GM19324 (cell line): ENCODE results near the gene KIAA0408.
"Not testable (repeated sequence)": the region's sequence is repeated elsewhere in the genome, so short reads cannot be mapped to it uniquely, and the experiment has no call there.

Experiments used
- ATAC-seq: cut with Tn5 transposase; IDR thresholded peaks from one replicate; pipeline ENCODE4 v1.9.1; 2021; ENCODE audit warnings: mild to moderate bottlenecking, moderate library complexity; ENCODE audit not compliant: unreplicated experiment, low FRiP score

Gene KIAA0408

DNA sequence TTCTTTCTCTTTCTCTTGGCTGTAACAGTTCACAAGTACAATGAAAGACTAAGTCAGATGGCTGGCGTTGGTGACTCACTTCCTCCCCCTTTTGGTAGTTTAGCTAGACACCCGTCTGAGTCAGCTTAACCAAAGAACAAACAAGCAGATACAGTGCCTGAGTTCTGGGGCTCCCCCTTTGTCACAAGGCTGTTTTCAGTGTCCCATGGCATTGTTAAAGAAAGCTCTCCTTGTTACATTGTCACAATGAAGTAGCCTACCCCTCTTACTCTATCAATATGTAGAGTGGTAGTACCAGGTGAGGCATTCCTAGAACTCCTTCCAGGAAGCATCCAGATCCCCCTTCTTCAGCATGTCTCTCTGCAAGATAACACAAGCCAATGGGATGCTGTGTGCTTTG lies 38.6 kb downstream of the KIAA0408 start:
- ATAC-seq = peak; percentile 100

DNA sequence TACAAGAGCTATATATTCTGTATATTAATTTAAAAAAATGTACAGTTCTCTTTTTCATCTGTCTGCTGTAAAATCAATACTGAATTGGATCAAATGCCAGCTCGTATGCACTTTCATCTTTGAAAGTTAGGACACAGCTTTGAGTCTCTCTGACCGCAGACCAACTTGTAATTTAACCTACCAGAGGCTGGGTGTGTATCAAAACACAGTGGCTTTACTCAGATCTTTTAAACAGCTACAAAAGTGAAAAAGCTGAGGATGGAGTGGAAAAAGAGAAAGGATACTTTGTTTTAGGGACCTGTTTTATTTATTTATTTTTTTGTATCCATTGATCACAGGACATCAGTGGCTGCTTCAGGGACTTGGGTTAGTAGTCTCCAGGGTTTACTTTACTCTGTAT lies 44.1 kb downstream of the KIAA0408 start:
- no peak for ATAC-seq

DNA sequence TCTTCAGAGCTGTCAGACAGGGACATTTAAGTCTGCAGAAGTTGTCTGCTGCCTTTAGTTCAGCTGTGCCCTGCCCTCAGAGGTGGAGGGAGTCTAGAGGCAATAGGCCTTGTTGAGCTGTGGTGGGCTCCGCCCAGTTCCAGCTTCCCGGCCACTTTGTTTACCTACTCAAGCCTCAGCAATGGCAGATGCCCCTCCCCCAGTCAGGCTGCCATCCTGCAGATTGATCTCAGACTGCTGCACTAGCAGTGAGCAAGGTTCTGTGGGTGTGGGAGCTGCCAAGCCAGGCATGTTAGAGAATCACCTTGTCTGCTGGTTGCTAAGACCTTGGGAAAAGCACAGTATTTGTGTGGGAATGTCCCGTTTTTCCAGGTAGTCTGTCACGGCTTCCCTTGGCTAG lies 46.1 kb downstream of the KIAA0408 start:
- ATAC-seq = not testable (repeated sequence)

DNA sequence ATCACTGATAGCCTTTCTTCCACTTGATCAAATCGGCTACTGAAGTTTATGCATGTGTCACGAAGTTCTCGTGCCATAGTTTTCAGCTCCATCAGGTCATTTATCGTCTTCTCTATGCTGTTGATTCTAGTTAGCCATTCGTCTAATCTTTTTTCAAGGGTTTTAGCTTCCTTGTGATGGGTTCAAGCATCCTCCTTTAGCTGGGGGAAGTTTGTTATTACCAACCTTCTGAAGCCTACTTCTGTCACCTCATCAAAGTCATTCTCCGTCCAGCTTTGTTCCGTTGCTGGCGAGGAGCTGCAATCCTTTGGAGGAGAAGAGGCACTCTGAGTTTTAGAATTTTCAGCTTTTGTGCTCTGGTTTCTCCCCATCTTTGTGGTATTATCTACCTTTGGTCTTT lies 47.2 kb downstream of the KIAA0408 start:
- not testable (repeated sequence) for ATAC-seq
